ENCODE results near the gene AVP. TPM values are rescaled to one million over a fixed set of nuclear protein-coding genes. Genes with fewer than 3 reads are reported as not detected.

AVP gene
- total RNA-seq, 2 experiments from 2014 or later, result not detected

GRCh38 chr20:3071610-3072529 is 12.7 kb downstream of the AVP start, which contains the start of gene OXT:
TSS of gene OXT (plus strand) at chr20:3071620. CDS start at chr20:3071656, 36 bp downstream.
- Histone ChIP-seq H3K4me3 (ENCODE audit: low read depth, low read length, poor library complexity, severe bottlenecking) (no peak within 1 kb of the TSS), H2AFZ (ENCODE audit: low read length) (no peak within 1 kb of the TSS), H3K36me3 (ENCODE audit: insufficient read depth, low read length) (no peaks in the 10 kb centered on the region), H3K9me2 (ENCODE audit: insufficient read depth, low read length) (no peaks in the 10 kb centered on the region), H3K9me3 (ENCODE audit: low read length) (no peaks in the 10 kb centered on the region), H3K4me2 (ENCODE audit: low read length) (no peak within 1 kb of the TSS), H3K27ac (ENCODE audit: low read depth, low read length, poor library complexity, severe bottlenecking) (no peak within 1 kb of the TSS), H3K4me1 (ENCODE audit: insufficient read depth, low read length, poor library complexity, severe bottlenecking) (no peaks in the 10 kb centered on the region), H4K20me1 (ENCODE audit: insufficient read depth, low read length) (no peaks in the 10 kb centered on the region), H3K79me2 (ENCODE audit: insufficient read depth, low read depth, low read length) (no peaks in the 10 kb centered on the region)
- TF ChIP-seq, protein P1, sequence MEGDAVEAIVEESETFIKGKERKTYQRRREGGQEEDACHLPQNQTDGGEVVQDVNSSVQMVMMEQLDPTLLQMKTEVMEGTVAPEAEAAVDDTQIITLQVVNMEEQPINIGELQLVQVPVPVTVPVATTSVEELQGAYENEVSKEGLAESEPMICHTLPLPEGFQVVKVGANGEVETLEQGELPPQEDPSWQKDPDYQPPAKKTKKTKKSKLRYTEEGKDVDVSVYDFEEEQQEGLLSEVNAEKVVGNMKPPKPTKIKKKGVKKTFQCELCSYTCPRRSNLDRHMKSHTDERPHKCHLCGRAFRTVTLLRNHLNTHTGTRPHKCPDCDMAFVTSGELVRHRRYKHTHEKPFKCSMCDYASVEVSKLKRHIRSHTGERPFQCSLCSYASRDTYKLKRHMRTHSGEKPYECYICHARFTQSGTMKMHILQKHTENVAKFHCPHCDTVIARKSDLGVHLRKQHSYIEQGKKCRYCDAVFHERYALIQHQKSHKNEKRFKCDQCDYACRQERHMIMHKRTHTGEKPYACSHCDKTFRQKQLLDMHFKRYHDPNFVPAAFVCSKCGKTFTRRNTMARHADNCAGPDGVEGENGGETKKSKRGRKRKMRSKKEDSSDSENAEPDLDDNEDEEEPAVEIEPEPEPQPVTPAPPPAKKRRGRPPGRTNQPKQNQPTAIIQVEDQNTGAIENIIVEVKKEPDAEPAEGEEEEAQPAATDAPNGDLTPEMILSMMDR (conservative IDR thresholded peaks at IDR 0.05; ENCODE audit: low read length), result no peak
- no peak for TF ChIP-seq EZH2phosphoT487 (IDR thresholded peaks at IDR 0.05; ENCODE audit: borderline replicate concordance, low read depth, low read length)
- ChIA-PET CTCF (ENCODE audit: unreplicated experiment) (no interaction called here), POLR2A (no interaction called here)
- intact Hi-C loops (cut with micrococcal nuclease; ENCODE audit: unreplicated experiment), result no loop called here
- BruUV-seq (replicated peaks), result no TSS peak
- DNase-seq (ENCODE audit: low spot score), result no peak

- POLR2A ChIA-PET, result no interaction called here
- H3K9me2 ChIP-seq (ENCODE audit: insufficient read depth, low read length), result no peaks in the 10 kb centered on the region
- H3K4me2 ChIP-seq (ENCODE audit: low read length), result no peak overlapping the region
- TF ChIP-seq EZH2phosphoT487 (IDR thresholded peaks at IDR 0.05; ENCODE audit: borderline replicate concordance, low read depth, low read length), result no peak
- TF ChIP-seq, protein P1 (conservative IDR thresholded peaks at IDR 0.05; ENCODE audit: low read length), result no peak
- CTCF ChIA-PET (ENCODE audit: unreplicated experiment), result no interaction called here
- no TSS peak for BruUV-seq (replicated peaks)
- intact Hi-C loops (cut with micrococcal nuclease; ENCODE audit: unreplicated experiment), result no loop called here
- no peak overlapping the region for H3K4me3 ChIP-seq (ENCODE audit: low read depth, low read length, poor library complexity, severe bottlenecking)
- no peaks in the 10 kb centered on the region for H3K9me3 ChIP-seq (ENCODE audit: low read length)
- H4K20me1 ChIP-seq (ENCODE audit: insufficient read depth, low read length), result no peaks in the 10 kb centered on the region
- H2AFZ ChIP-seq (ENCODE audit: low read length), result no peak overlapping the region
- no peak overlapping the region for H3K27ac ChIP-seq (ENCODE audit: low read depth, low read length, poor library complexity, severe bottlenecking)
- H3K36me3 ChIP-seq (ENCODE audit: insufficient read depth, low read length), result no peaks in the 10 kb centered on the region
- no peak for DNase-seq (ENCODE audit: low spot score)
- no peaks in the 10 kb centered on the region for H3K79me2 ChIP-seq (ENCODE audit: insufficient read depth, low read depth, low read length)
- H3K4me1 ChIP-seq (ENCODE audit: insufficient read depth, low read length, poor library complexity, severe bottlenecking), result no peaks in the 10 kb centered on the region
These were observed 13.3 kb downstream of the AVP start for GRCh38 chr20:3071266-3071609.

DNA sequence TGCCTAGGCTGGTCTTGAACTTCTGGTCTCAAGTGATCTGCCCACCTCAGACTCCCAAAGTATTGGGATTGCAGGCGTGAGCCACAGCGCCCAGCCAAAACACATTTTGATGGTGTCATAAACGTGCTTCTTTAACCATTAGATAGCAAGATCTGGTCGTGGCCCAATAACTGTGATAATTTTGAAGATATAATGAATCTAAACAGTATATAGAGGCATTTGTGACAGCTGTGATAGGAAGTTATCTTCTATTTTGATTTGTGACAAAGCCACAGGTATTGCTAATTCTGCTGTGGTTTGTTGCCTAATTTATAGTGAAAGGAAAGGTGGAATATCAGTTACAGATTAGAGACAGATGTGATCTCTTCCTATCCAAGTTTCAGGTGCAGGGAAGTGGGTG is 13.8 kb downstream of the AVP start:
- POLR2A ChIA-PET, result no interaction called here
- H3K9me3 ChIP-seq (ENCODE audit: low read length), result no peaks in the 10 kb centered on the region
- intact Hi-C loops (cut with micrococcal nuclease; ENCODE audit: unreplicated experiment), result no loop called here
- H3K4me2 ChIP-seq (ENCODE audit: low read length), result no peak overlapping the region
- CTCF ChIA-PET (ENCODE audit: unreplicated experiment), result no interaction called here
- no peak for DNase-seq (ENCODE audit: low spot score)
- no peak overlapping the region for H2AFZ ChIP-seq (ENCODE audit: low read length)
- H4K20me1 ChIP-seq (ENCODE audit: insufficient read depth, low read length), result no peaks in the 10 kb centered on the region
- no peaks in the 10 kb centered on the region for H3K36me3 ChIP-seq (ENCODE audit: insufficient read depth, low read length)
- H3K4me3 ChIP-seq (ENCODE audit: low read depth, low read length, poor library complexity, severe bottlenecking), result no peak overlapping the region
- no peak overlapping the region for H3K27ac ChIP-seq (ENCODE audit: low read depth, low read length, poor library complexity, severe bottlenecking)
- no peak for TF ChIP-seq EZH2phosphoT487 (IDR thresholded peaks at IDR 0.05; ENCODE audit: borderline replicate concordance, low read depth, low read length)
- TF ChIP-seq, protein P1 (conservative IDR thresholded peaks at IDR 0.05; ENCODE audit: low read length), result no peak
- no TSS peak for BruUV-seq (replicated peaks)
- no peaks in the 10 kb centered on the region for H3K4me1 ChIP-seq (ENCODE audit: insufficient read depth, low read length, poor library complexity, severe bottlenecking)
- no peaks in the 10 kb centered on the region for H3K9me2 ChIP-seq (ENCODE audit: insufficient read depth, low read length)
- no peaks in the 10 kb centered on the region for H3K79me2 ChIP-seq (ENCODE audit: insufficient read depth, low read depth, low read length)

Measured in OCI-LY7 (cell line).